AG04450 (cell line): Measurements from ENCODE around the gene HNRNPH2. TPM values are rescaled to one million over a fixed set of nuclear protein-coding genes. Genes with fewer than 3 reads are reported as not detected.

Experiments
- CTCF ChIA-PET: fragments of 300-600, 350-600 bp; formaldehyde crosslinking; extraction: SDS; loops from one replicate; lab custom pipeline; 2022; ENCODE audit warnings: antibody characterized with exemption, inconsistent platforms; lab: Charles Lee
- POLR2A ChIA-PET: fragments of 350-600 bp; formaldehyde crosslinking; extraction: SDS; loops from one replicate; lab custom pipeline; 2021; ENCODE audit warnings: antibody characterized with exemption, inconsistent platforms; lab: Yijun Ruan, JAX
- DNase-seq: peaks from one replicate; pipeline ENCODE4 v3.0.0-alpha.2; 2011; ENCODE audit warnings: low read depth, low spot score
- H3K27ac ChIP-seq: one replicate; pipeline ENCODE4 v1.5.1; 2012; ENCODE audit warnings: low read depth, low read length, control low read depth
- H3K27me3 ChIP-seq: one replicate; pipeline ENCODE4 v1.6.0; 2012; ENCODE audit warnings: low read length; ENCODE audit not compliant: control insufficient read depth, insufficient read depth
- H3K4me3 ChIP-seq: 2 replicates; pipeline ENCODE4 v1.5.1; 2011; ENCODE audit warnings: mild to moderate bottlenecking, low read depth, low read length, control low read depth
- H3K9me3 ChIP-seq: 2 replicates; pipeline ENCODE4 v1.5.1; 2012; ENCODE audit warnings: low read length; ENCODE audit not compliant: control insufficient read depth, insufficient read depth
- polyA plus RNA-seq: library from polyadenylated mRNA; depleted of rRNA; stranded (reverse); fragments of >200 nt; gene quantifications from 2 replicates; pipeline ENCODE4 v1.2.3, GENCODE V29; 2011
- TF ChIP-seq, protein P1 (sequence below): IDR thresholded peaks from 2 replicates; pipeline ENCODE4 v1.5.1; 2011; ENCODE audit warnings: low read depth, low read length, control low read depth, inconsistent platforms

HNRNPH2 gene
- polyA plus RNA-seq, 1 experiment, result 64.8 TPM

DNA sequence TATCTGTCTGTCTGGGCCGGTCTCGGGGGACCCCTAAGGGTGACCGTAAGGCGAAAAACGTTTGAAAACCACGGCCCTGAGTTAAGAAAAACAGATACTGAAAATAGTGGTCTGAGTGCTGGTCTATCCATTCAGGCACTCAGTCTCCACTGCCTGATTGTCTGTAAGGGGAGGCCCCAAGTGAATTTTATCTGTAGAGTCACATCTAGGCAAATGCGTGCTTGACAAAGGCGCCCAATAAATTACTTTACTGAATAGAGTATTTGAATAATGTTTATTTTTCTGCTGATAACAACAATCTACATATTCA lies 465 bp downstream of the HNRNPH2 start:
- ChIA-PET POLR2A (no interaction called here), CTCF (no interaction called here)
- Histone ChIP-seq H3K27ac (peak overlapping the region; percentile 97), H3K4me3 (peak overlapping the region; percentile 77), H3K27me3 (no peaks in the 10 kb centered on the region), H3K9me3 (no peaks in the 10 kb centered on the region)
- DNase-seq, result no peak
- TF ChIP-seq, protein P1, sequence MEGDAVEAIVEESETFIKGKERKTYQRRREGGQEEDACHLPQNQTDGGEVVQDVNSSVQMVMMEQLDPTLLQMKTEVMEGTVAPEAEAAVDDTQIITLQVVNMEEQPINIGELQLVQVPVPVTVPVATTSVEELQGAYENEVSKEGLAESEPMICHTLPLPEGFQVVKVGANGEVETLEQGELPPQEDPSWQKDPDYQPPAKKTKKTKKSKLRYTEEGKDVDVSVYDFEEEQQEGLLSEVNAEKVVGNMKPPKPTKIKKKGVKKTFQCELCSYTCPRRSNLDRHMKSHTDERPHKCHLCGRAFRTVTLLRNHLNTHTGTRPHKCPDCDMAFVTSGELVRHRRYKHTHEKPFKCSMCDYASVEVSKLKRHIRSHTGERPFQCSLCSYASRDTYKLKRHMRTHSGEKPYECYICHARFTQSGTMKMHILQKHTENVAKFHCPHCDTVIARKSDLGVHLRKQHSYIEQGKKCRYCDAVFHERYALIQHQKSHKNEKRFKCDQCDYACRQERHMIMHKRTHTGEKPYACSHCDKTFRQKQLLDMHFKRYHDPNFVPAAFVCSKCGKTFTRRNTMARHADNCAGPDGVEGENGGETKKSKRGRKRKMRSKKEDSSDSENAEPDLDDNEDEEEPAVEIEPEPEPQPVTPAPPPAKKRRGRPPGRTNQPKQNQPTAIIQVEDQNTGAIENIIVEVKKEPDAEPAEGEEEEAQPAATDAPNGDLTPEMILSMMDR, result no peak

DNA sequence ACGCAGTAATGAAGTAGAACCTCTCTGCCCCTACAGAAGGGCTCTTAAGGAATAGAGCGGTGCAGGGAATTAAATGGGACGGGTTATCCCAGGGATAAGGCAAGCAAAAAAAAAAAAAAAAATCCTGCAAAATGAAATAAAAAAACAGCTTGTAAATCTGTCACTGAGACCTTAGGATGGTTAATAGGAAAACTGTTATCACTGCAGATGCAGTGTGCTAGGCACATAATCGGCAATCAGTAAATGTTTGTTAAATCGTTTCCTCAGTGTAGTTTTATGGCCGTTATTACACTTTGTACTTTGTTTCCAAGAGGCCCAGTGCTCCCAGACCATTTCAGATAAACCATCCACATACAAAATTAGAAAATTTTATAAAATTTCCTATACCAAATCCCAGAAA lies 1.0 kb downstream of the HNRNPH2 start:
- Histone ChIP-seq H3K9me3 (no peaks in the 10 kb centered on the region), H3K27ac (no peak overlapping the region), H3K4me3 (peak overlapping the region; percentile 77), H3K27me3 (no peaks in the 10 kb centered on the region)
- CTCF ChIA-PET, result no interaction called here
- POLR2A ChIA-PET, result no interaction called here
- TF ChIP-seq, protein P1, result no peak
- DNase-seq, result no peak

DNA sequence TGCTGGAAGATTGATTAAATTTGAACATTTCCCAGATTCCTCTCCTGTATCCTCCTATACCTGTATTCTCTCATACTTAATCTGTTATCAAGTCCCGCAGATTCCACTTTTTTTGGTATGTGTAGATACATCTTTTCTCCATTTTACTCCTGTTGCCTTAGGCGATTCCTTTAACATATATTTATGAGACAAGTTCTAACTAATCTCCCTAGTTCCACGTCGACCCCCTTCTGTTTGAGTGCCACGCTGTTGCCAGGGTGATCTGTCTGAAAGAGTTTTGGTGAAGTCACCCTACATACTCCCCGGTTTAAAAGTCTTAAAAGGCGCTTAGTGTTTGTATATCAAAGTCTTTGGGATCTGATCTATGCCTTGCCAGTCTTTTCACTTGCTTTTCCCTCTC lies 2.4 kb downstream of the HNRNPH2 start:
- no peaks in the 10 kb centered on the region for H3K27me3 ChIP-seq
- ChIA-PET POLR2A (no interaction called here), CTCF (no interaction called here)
- H3K9me3 ChIP-seq, result no peaks in the 10 kb centered on the region
- DNase-seq, result no peak
- H3K4me3 ChIP-seq, result peak overlapping the region; percentile 77
- TF ChIP-seq, protein P1, result no peak
- no peak overlapping the region for H3K27ac ChIP-seq

DNA sequence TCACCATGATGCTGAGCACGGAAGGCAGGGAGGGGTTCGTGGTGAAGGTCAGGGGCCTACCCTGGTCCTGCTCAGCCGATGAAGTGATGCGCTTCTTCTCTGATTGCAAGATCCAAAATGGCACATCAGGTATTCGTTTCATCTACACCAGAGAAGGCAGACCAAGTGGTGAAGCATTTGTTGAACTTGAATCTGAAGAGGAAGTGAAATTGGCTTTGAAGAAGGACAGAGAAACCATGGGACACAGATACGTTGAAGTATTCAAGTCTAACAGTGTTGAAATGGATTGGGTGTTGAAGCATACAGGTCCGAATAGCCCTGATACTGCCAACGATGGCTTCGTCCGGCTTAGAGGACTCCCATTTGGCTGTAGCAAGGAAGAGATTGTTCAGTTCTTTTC lies 4.0 kb downstream of the HNRNPH2 start:
- TF ChIP-seq, protein P1, result no peak
- no peak for DNase-seq
- ChIA-PET POLR2A (no interaction called here), CTCF (no interaction called here)
- no peaks in the 10 kb centered on the region for H3K9me3 ChIP-seq
- no peak overlapping the region for H3K4me3 ChIP-seq
- H3K27me3 ChIP-seq, result no peaks in the 10 kb centered on the region
- H3K27ac ChIP-seq, result no peak overlapping the region

DNA sequence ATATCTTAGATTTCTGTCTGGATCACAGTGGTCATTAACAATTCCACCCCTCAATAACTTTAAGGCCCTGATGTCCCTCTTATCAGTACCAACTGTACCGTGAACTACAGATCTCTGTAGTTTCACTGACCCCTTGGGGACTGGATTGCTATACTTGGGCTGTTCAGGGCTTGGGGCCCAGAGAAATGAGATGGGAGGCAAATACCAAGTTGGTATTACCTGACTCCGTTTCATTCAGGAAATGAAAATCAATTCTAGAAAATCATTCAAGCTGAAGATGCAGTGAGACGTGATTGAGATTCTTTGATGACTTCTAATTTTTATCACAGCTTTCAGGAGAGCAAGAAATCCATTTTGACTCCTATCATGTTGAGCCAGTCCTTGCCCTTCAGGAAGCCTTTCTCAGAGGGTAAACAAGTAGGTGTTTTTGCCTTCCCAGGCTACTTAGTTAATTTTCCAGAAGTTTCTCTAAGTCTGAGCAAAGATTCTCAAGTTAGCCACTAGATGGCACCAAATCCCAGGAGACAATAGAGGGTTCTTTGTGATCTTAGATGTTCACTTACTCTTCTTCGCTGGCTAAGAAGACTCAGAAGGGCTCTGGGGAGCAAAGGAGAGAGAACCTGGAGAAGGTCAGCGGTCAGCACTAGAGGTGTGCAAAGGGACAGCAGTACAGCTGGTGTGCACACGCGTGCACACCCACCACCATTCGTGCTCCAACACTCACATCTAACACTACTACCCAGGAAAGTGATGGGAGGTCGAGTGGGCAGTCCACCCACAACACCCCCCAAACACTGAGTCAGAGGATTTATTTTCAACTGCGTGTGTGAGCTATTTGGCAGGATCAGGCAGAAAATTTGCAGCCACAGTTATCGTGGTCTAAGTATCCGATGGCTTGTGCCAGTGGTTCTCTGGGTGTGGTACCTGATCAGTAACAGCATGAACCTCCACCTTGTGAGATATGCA lies 7.4 kb downstream of the HNRNPH2 start:
- no peaks in the 10 kb centered on the region for H3K9me3 ChIP-seq
- ChIA-PET POLR2A (interaction anchor here (1.4 kb wide), 1 partner anchor 70 kb away, joined by 3 read pairs; the partner anchor contains the start of gene ARMCX4), CTCF (interaction anchor here (0.5 to 2.5 kb wide), 10 partner anchors 12 to 344 kb away, joined by 3 to 10 read pairs (median 4); partner anchors contain the start of gene RPL36A)
- H3K27me3 ChIP-seq, result no peaks in the 10 kb centered on the region
- DNase-seq, result peak; percentile 63
- peak overlapping the region; percentile 2 for H3K27ac ChIP-seq
- H3K4me3 ChIP-seq, result no peak overlapping the region
- TF ChIP-seq, protein P1, result peak; percentile 74
